GM12865 (cell line): Measurements from ENCODE around the gene SNX3.

Experiments
- DNase-seq: peaks from one replicate; pipeline ENCODE4 v3.0.0; 2010; ENCODE audit warnings: low read depth
- H3K4me3 ChIP-seq: 2 replicates; pipeline ENCODE4 v1.5.1; 2011; ENCODE audit warnings: mild to moderate bottlenecking, low read depth, low read length, control low read depth
- CTCF ChIP-seq: IDR thresholded peaks from 2 replicates; pipeline ENCODE4 v1.5.1; 2011; ENCODE audit warnings: low read length, control low read depth, low read depth, inconsistent platforms; ENCODE audit not compliant: insufficient read depth; ENCODE audit errors: missing control alignments

SNX3 gene

GRCh38 chr6:108263371-108263770, 2.5 kb upstream of the SNX3 start:
- no peak for DNase-seq
- TF ChIP-seq CTCF, result no peak
- H3K4me3 ChIP-seq, result no peak overlapping the region

GRCh38 chr6:108260126-108260808, 573 bp downstream of the SNX3 start:
- peak; percentile 72 for DNase-seq
- TF ChIP-seq CTCF, result no peak
- peak overlapping the region; percentile 98 for H3K4me3 ChIP-seq

- no peak overlapping the region for H3K4me3 ChIP-seq
- no peak for TF ChIP-seq CTCF
- no peak for DNase-seq
These were observed 6.1 kb downstream of the SNX3 start for GRCh38 chr6:108254433-108255410.

- DNase-seq, result no peak
- no peak overlapping the region for H3K4me3 ChIP-seq
- TF ChIP-seq CTCF, result no peak
These were observed 7.6 kb downstream of the SNX3 start for GRCh38 chr6:108253241-108253640.

GRCh38 chr6:108252055-108252454, 8.8 kb downstream of the SNX3 start:
- DNase-seq, result no peak
- H3K4me3 ChIP-seq, result no peak overlapping the region
- TF ChIP-seq CTCF, result no peak

- TF ChIP-seq CTCF, result no peak
- H3K4me3 ChIP-seq, result no peak overlapping the region
- no peak for DNase-seq
These were observed 9.6 kb downstream of the SNX3 start for GRCh38 chr6:108251252-108251651.
